ENCODE measurements around the gene SEMA6C.
A peak's percentile ranks its signal among the peaks of the same experiment; 100 is the strongest.
"Not testable (repeated sequence)": the region's sequence is repeated elsewhere in the genome, so short reads cannot be mapped to it uniquely, and the experiment has no call there.

SEMA6C gene

GRCh38 chr1:151104630-151105029 lies 41.8 kb downstream of the SEMA6C start:
- DNase-seq (ENCODE audit: low read depth), result no peak
- no peak overlapping the region for H3K4me3 ChIP-seq (ENCODE audit: control insufficient read depth, low read depth, low read length)
- no peak for TF ChIP-seq CTCF (conservative IDR thresholded peaks at IDR 0.05; ENCODE audit: control insufficient read depth, insufficient read depth, low read depth, low read length)

GRCh38 chr1:151098126-151098525 lies 48.3 kb downstream of the SEMA6C start:
- no peak for TF ChIP-seq CTCF (conservative IDR thresholded peaks at IDR 0.05; ENCODE audit: control insufficient read depth, insufficient read depth, low read depth, low read length)
- H3K4me3 ChIP-seq (ENCODE audit: control insufficient read depth, low read depth, low read length), result no peak overlapping the region
- DNase-seq (ENCODE audit: low read depth), result no peak

DNA sequence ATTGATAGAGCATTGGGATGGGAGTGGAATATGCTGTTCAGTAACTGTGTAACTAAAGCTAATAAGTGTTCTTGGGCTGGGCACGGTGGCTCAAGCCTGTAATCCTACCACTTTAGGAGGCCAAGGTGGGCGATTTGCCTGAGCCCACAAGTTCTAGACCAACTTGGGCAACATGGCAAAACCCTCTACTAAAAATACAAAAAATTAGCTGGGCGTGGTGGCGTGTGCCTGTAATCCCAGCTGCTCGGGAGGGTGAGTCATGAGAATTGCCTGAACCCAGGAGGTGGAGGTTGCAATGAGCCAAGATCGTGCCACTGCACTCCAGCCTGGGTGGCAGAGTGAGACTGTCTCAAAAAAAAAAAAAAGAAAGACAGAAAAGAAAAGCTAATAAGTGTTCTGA lies 49.0 kb downstream of the SEMA6C start:
- H3K4me3 ChIP-seq (ENCODE audit: control insufficient read depth, low read depth, low read length), result not testable (repeated sequence)
- peak; percentile 31 for DNase-seq (ENCODE audit: low read depth)

- DNase-seq (ENCODE audit: low read depth), result no peak
- no peak for TF ChIP-seq CTCF (conservative IDR thresholded peaks at IDR 0.05; ENCODE audit: control insufficient read depth, insufficient read depth, low read depth, low read length)
- no peak overlapping the region for H3K4me3 ChIP-seq (ENCODE audit: control insufficient read depth, low read depth, low read length)
Observed at GRCh38 chr1:151085953-151086559, 60.4 kb downstream of the SEMA6C start.

All from fibroblast of mammary gland (primary cell).